OCI-M2 (cell line): ENCODE results near the gene RGS9.
"Not testable (repeated sequence)": the region's sequence is repeated elsewhere in the genome, so short reads cannot be mapped to it uniquely, and the experiment has no call there.

Experiments
- DNase-seq: peaks from one replicate; lab custom pipeline; 2025; ENCODE audit not compliant: unreplicated experiment; lab: John Stamatoyannopoulos, UW

Gene RGS9

GRCh38 chr17:65109990-65110680, 27.0 kb upstream of the RGS9 start:
- no peak for DNase-seq

GRCh38 chr17:65115839-65116238, 21.3 kb upstream of the RGS9 start:
- no peak for DNase-seq

GRCh38 chr17:65116515-65116914, 20.7 kb upstream of the RGS9 start:
- not testable (repeated sequence) for DNase-seq

- DNase-seq = no peak
Observed at GRCh38 chr17:65117384-65118035, 19.7 kb upstream of the RGS9 start.

GRCh38 chr17:65121368-65121767, 15.8 kb upstream of the RGS9 start:
- no peak for DNase-seq

- DNase-seq = no peak
Observed at GRCh38 chr17:65121916-65122806, 15.0 kb upstream of the RGS9 start.

- no peak for DNase-seq
Observed at GRCh38 chr17:65122836-65123756, 14.1 kb upstream of the RGS9 start.

GRCh38 chr17:65123757-65124675, 13.2 kb upstream of the RGS9 start:
- DNase-seq = no peak

- DNase-seq = no peak
Observed at GRCh38 chr17:65130832-65131231, 6.3 kb upstream of the RGS9 start.

GRCh38 chr17:65131240-65131639, 5.9 kb upstream of the RGS9 start:
- DNase-seq = no peak

GRCh38 chr17:65131946-65132345, 5.2 kb upstream of the RGS9 start:
- DNase-seq = no peak

- DNase-seq = no peak
Observed at GRCh38 chr17:65134035-65134434, 3.1 kb upstream of the RGS9 start.

- no peak for DNase-seq
Observed at GRCh38 chr17:65139101-65139764, 2.1 kb downstream of the RGS9 start.

- no peak for DNase-seq
Observed at GRCh38 chr17:65142247-65142646, 5.1 kb downstream of the RGS9 start.

- DNase-seq = no peak
Observed at GRCh38 chr17:65143889-65144604, 6.9 kb downstream of the RGS9 start.

GRCh38 chr17:65145743-65146142, 8.6 kb downstream of the RGS9 start:
- no peak for DNase-seq

- DNase-seq = no peak
Observed at GRCh38 chr17:65147955-65148354, 10.8 kb downstream of the RGS9 start.

GRCh38 chr17:65154770-65155589, 17.8 kb downstream of the RGS9 start:
- DNase-seq = no peak
